HG03558 (cell line): ENCODE measurements around the gene WASF1.
"Not testable (repeated sequence)": the region's sequence is repeated elsewhere in the genome, so short reads cannot be mapped to it uniquely, and the experiment has no call there.

Experiments
- ATAC-seq: cut with Tn5 transposase; IDR thresholded peaks from one replicate; pipeline ENCODE4 v1.9.1; 2021; ENCODE audit warnings: moderate number of reproducible peaks; ENCODE audit not compliant: unreplicated experiment; ENCODE audit errors: extremely low read depth

The WASF1 gene

DNA sequence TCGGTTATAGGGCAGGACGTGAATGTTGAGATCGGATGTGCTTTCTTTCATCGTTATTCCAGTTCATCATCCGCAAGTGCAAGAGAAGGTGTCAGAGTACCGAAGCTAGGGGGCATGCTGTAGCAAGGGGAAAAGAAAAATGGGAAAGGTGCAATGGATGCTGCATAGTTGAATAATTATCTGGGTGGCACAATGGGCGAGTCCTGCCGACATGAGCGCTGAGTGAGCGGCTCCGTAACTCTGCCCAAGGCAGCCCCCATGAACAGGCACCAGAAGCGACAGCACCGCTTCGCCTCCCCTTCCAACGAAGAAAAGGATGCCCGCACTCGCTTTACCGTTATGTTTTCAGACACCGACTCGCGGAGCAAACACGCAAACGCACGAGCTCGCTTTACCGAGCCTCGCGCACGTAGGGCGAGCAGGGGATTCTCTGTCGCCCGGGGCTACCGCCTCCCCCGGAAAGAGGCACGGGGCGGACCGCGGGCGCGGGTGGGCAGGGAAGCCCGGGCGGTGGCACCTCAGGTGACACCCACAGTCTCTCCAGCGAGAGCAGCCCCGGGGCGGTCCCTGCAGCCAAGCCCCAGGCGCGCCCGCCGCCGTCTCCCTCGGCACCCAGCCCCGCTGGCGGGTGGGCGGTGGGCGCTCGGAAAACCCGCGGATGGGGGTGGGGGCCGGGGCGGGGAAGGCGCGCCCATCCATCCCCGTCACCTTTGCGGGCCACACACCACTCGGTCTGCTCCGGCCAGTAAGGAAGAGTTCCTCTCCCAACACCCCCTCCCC lies 654 bp downstream of the WASF1 start:
- ATAC-seq: no peak

DNA sequence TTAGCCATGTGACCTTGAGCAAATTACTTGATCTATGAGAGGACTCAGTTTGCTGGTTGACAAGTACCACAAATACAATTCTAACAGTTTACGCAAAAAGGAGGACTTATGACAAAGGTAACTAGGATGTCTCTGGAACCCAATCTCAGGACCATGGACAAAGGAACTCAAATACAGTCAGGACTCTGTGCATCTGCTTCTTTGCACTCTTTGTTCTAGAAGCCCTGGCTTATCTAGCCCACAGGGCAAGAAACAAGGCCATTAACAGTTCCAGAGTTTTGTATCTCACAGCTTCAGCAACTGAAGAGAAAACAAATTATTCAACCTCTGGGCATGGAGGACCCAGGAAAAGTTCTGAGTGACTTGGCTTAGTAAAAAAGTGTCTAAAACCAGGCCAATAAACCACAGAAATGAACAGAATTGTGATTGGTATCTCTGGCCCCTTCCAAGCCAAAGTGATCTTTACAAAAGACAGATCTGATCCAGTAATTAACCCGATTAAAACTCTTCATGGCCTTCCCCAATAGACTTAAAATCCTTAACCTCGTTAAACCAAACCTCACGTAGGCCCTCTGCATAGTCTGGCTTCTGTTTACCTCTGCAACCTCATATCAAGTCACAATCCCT lies 5.9 kb downstream of the WASF1 start:
- ATAC-seq: no peak

DNA sequence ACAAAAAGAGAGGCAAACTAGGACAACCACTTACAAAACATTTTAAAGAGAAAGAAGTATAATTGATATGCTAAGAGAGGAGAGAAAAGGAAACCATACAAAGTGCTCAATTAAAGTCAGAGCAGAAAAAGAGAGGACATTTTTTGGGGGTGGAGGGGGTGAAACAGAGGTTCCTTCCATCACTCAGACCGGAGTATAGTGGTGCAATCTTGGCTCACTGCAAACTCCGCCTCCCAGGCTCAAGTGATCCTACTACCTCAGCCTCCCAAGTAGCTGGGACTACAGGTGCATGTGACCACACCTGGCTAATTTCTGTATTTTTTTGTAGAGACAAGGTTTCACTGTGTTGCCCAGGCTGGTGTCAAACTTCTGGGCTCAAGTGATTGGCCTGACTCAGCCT lies 9.4 kb downstream of the WASF1 start:
- no peak for ATAC-seq

DNA sequence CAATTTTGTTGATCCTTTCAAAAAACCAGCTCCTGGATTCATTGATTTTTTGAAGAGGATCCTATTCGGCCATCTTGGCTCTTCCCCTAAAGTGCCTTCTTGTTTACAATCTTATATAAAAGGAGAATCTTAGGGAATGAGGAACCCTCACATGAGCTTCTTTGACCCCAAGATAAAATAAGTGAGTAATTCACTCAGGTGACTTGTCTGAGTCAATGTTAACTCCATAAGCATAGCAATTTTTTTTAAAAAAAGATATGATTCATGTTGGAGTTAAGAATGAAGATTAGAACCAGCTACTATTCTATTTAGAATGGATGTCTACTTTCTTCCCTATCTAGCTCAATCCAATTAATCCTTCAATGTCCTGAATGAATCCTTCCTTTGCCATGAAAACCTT lies 21.0 kb downstream of the WASF1 start:
- no peak for ATAC-seq

DNA sequence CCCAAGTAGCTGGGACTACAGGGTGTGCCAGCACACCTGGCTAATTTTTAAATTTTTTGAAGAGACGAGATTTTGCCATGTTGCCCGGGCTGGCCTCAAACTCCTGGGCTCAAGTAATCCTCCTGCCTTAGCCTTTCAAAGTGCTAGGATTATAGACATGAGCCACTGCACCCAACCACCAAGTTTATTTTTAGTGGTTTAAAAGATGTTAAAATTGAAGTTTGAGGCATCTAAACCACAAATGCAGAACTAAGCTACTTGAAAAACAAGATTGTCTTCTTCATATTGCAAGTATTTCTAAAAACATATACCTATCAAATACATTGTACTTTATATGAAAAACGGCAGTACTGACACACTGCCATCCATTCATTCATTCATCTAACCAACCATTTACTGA lies 31.6 kb downstream of the WASF1 start:
- ATAC-seq: no peak

DNA sequence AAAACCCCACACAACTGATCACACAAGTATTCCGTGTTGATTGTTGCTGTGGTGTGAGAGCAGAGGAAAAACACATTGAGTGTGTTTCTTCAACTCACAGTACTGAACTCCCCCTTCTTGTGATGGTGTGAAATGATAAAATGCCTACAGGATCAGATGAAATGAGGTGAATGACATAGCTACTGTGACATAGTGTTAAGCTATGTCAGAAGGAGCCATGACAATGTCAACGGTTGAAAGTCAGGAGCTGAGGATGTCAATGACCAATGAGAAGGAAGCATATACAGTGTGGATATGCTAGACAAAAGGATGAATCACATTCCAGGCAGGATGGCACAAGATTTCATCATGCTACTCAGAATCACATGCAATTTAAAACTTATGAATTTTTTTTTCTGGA lies 38.8 kb downstream of the WASF1 start:
- no peak for ATAC-seq

DNA sequence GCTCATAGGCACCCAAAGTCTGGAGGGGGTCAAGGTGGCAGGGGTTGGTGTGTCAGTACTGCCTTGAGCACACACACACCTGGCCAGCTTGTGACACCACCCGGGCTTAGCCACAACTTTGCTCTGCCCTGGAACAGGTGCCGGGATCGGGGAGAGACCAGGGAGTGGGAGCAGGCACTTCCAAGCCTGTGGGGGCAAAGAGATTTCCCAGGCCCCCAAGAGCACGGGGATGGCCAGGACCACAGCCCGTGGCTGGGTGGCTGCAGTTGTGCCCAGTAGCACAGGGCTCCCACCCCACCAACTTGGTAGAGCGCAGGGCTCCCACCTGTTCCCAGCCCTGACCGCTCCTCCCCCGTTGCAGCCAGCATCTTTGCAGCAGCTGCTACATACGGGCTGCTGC lies 40.4 kb downstream of the WASF1 start:
- no peak for ATAC-seq

DNA sequence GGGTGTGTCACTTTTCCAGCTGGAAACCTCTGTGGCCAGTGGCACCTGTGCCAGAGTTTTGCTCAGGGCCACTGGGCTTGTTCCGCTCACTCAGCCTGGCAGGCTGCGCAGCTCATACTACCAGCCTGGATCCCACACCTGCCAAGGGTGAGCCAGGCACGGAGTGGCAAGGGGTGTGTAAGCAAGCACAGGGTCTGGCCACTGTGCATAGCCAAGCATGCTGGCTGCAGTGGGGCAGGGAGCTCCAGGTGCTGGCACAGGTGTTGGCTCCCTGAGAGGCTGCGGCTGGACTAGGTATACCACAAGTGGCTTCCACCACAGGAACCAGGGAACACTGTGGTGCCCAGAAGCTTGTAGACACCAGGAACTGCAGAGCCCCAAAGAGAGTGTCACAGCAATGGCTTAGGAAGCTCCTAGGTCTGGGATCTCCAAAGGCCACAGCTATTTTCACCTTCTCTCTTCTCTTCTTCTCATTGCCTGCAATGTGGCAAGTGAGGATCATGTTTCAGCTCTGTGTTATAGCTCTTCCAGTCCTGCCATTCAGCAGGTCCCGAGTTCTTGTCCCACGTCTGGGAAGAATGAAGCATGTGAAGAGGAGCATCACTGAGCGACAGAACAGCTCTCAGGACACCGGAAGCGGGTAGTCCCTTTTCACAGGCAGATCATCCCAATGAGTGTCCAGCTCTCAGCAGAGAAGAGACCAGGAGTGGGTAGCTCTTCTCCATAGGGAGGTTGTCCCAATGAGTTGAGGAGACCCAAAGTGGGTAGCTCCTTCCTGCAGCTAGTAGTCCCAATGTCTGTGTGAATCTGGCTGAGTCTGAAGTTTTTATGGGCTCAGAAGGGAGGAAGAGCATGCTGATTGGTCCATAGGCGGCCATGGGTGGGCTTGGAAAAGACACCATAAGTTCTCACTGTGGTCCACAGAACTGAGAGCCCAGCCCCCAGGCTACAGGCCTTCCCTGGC lies 41.3 kb downstream of the WASF1 start:
- no peak for ATAC-seq

DNA sequence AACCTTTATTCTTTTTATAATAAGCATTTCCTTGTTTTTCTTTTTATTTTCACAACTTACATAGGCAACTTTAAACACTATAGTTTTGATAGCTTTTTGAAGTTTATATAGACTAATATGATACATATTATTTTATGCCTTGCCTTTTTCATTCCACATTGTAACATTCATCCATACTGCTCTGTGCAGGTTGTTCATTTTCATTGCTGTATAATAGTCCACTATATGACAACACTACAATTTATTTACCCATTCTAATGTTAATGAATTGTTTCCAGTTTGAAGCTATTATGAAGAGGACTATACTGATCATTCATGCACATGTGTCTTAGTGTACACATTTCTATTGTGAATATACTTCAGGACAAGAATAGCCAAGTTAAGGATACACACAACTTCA lies 49.1 kb downstream of the WASF1 start:
- no peak for ATAC-seq

DNA sequence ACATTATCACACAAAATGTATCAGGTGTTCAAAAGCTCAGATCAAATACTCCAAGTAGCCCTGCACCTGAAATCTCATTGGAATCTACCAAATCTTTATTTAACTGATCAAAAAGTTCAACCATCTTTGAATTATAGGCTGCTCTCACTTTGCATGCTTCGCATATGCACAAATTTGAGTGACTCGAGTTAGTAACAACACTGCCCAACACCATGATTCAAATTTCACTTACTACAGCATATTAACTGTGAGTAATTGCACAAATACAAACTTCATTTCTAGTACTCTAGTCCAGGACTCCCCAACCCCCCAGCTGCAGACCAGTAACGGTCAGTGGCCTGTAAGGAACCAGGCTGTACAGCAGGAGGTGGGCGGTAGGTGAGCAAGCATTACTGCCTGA lies 51.1 kb downstream of the WASF1 start:
- ATAC-seq: no peak

DNA sequence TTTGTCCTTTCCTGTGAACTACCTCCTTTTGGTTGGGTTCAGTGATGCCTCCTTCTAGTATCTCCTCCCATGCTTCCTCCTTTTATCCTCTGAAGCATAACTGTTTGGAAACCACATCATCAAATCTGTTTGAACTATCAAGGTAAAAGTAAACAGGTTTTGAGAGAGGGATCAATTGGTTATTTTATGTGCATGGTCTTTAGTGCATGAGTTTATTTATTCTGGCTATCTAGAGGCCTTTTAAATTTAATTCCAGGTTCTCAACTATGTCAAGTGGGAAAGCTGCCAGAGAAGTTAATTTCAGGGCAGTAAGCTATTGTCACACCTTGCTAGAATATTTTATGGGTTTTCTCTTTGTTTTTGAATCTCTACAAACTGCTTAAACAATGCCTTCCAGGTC lies 54.1 kb downstream of the WASF1 start:
- no peak for ATAC-seq

DNA sequence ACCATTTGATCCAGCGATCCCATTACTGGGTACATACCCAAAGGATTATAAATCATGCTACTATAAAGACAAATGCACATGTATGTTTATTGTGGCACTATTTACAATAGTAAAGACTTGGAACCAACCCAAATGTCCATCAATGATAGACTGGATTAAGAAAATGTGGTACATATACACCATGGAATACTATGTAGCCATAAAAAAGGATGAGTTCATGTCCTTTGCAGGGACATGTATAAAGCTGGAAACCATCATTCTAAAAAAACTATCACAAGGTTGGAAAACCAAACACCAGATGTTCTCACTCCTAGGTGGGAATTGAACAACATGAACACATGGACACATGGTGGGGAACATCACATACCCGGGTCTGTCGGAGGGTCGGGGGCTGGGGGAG lies 57.8 kb downstream of the WASF1 start:
- ATAC-seq: not testable (repeated sequence)

DNA sequence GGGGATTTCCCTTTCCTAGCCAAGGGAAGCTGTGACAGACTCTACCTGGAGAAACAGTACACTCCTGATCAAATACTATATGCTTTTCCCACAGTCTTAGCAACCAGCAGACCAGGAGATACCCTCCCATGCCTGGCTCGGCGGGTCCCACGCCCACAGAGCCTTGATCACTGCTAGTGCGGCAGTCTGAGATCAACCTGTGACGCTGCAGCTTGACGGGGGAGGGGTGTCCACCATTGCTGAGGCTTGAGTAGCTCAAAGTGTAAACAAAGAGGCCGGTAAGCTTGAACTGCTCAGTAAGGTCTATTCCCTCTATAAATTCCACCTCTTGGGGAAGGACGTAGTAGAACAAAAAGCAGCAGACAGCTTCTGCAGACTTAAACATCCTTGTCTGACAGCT lies 63.2 kb downstream of the WASF1 start:
- no peak for ATAC-seq

DNA sequence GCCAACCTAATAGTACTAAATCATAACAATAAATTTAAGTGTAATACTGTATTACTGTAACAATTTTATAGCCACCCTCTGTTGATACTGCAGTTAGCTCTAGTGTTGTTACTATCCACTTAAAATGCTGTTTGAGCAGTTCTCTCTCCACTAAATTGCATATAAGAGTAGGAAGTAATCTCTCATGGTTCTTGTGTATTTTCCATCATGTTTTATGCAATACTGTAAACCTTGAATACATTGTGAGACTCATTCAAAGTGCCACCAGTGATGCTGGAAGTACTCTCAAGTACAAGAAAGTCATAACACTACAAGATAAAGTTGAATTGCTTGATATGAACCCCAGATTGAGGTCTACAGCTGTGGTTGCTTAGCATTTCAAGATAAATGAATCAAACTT lies 65.5 kb downstream of the WASF1 start:
- no peak for ATAC-seq

DNA sequence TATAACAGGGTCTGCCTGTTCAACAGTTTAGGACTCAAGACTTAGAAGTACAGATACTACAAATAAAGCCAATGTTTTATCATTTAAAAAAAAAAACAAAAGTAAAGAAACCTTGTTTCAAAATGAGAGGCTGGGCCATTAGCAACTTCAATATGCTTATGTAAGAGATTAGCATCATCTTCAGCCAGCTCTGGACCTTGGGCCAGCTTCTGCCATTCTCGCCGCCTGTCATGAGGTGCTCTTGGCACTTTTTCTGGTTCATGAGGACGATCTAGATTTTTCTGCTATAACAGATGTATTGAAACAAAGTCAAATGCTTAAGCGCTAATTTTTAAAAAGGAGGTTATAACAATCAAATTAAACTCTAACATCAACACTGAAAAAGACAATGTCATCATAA lies 74.2 kb downstream of the WASF1 start:
- ATAC-seq: no peak

DNA sequence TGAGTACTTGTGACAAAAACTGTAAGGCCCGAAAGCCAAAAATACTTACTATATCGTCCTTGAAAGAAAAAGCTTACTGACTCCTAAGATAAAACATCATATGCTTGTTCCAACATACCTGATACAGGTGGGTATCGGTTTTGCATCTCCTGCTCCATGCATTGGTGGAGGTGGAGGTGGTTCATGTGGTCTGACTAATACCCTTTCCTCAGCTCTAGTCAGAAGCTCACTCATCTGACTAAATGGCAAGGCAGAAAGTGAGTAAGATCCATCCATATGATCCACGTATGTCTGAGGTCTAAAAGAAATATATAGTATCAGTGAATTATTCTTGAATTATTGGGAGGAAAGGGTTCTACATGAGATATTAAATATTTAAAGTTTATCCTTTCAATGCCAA lies 76.2 kb downstream of the WASF1 start:
- ATAC-seq: no peak

DNA sequence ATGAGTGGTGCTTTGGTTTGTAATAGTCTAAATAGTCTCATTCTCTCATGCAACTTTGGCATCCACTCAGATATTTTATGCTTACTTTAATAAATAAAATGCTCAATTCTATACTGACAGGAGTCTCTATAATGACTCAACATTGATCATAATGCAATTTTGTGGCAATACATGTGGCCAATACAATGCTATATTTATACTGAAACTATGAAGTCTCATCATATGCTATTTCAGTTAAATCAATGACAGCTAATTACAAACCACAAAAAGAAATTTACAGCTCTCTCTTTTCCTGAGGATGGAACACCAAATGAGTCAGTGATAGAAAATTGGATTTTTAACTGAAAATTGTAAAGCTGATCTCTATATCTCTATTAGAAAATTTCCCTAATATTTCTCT lies 77.1 kb downstream of the WASF1 start:
- no peak for ATAC-seq

DNA sequence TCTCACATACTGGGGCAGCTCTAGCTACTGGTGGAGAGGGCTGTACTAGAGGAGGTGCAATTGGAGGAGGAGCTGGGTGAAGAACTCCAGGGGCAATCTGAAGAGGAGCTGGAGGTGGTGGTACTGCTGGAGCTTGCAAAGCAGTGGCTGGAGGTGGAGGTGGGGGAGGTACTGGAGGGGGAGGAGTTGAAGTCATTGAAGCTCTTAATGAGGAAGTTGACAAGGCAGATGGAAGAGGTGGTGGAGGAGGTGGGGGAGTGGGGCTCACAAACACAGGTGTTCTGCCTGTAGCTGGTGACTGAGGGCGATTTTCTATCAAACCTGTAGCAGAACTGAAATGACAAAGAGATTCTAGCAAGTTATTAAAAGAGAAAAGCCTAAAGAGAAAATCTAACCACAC lies 77.6 kb downstream of the WASF1 start:
- ATAC-seq: no peak

DNA sequence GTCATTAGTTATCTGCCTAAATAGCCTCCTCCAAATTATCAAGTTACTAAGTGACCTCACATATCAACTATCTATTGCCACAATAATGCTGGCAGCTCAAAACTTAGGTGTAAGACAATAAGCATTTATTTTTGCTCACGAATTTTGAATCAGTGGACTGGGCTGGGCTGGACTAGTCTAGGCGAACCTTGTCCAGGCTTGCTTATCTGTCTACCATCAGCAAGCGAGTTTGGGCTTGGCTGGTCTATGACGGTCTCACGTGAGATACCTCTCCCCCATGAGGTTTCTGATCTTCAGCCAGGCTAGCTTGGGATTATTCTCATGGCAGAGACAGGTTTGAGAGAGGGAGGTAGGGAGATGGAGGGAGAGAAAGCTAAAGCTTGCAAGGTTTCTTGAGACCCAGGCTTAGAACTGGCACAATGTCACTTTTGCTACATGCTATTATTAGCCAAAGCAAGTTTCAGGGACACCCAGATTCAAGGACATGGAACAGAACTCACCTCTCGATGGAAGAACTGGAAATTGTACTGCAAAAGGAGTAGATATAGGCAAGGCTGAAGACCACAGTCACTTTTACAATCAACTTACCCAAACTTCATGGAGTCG lies 80.9 kb downstream of the WASF1 start:
- no peak for ATAC-seq

DNA sequence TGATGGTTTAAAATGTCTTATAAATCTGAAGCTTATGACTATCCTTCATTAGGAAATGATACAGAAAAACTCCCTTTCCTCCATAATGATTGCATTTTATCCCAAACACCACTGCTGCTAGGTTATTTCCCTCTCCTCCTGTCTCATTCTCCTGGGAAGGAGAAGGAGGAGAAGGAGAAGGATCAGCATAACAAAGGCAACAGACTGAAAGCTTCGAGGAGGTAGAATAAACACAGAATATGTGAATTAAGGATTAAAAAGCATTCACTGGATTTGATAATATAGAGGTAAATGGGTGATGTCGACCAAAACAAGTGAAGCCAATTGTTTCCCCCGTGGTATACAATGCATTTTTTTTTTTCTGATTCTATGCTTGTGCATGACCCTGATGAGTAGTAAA lies 82.0 kb downstream of the WASF1 start:
- no peak for ATAC-seq

DNA sequence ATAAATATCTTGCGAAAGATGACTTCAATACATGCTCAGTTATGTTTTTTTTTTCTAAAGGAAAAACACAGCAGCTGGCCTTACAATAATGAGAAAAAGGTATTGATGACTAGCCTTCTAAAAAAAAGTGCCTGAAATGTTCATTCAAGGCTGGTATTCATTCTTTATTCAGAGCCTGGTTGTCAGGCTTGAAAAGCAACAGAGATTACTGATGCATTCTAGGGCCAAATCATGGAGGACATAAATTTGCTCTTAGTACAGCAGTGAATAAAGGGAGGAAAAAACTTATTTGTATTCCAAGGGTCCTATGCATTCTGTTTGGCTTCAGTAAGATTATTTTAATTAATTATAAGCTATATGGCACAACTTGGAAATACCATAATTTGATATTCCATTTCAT lies 83.5 kb downstream of the WASF1 start:
- no peak for ATAC-seq
